ENCODE measurements around the gene LRRC8B.
"Not testable (repeated sequence)": the region's sequence is repeated elsewhere in the genome, so short reads cannot be mapped to it uniquely, and the experiment has no call there.

Gene LRRC8B

DNA sequence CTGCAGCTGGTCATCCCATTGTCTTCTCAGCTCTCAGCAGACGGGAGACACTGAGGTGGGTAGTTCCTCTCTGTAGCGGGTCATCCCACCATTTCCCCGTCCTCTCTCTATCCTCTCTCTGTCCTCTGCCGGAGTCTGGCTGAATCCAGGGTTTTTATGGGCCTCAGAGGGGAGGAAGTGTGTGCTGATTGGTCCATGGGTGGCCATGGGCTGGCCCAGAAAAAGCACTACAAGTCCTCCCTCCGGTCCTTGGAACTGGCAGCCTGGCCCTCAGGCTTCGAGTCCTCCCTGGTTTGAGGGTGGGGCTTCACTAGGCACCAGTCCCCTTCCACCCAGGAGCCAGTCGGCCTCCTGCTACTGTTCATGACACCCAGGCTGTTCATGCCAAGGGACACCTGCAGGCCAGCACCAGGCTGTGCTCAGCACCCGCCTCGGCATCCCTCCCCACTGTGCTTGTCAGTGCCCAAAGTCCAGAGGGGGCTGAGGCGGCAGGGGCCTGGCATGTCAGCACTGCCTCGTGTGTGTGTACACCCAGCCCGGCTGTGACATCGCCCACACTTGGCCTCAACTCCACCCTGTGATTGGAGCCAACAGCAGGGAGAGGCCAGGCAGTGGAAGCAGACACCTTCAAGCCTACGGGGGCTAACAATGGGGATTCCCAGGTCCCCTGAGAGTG is 85.3 kb downstream of the LRRC8B start:
- DNase-seq = peak; percentile 43 to 69

DNA sequence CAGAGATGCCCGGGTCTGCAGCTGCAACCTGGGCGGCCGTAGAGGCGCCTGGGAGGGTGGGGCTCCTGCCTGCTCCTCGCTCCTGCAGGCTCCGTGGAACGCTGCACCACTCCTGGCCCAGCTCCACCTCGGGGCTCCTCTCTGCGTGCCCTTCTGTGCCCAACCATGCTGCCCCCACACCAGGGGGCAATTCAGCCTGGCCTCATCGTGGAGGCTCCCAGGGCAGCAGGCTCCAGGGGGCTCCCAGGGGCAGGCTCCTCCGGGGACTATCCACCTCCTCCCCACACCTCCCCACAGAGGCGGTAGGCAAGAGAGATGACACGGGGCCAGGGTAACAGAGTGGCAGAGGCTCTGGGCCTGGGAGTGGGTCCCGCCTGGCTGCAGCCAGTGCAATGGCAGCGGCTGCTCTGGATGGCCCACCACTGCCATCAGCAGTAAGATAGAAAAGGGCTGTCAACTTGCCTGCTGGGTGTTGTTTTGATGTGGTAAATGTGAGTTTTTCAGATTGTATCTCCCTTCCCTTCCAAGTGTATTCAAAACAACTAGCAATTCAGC is 85.9 kb downstream of the LRRC8B start:
- DNase-seq = peak; percentile 55 to 74

DNA sequence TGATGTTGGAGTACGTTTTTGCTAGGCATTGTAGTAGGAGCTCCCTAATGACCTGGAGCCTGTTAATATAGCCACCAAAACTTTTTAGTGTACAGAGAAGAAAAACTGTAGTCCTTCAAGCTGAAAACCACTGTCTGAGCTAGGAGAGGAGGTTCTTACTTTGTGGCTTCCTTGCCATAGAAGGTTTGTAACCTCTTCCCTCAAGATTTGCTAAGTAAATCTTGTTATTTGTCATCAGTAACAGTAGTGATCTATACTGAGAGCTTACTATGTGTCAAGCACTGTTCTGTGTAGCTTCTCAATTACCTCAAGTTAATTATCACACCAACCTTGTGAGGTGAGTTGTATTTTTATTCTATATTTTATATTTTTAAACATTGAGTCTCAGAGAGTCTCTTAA is 87.1 kb downstream of the LRRC8B start:
- DNase-seq = peak in 1 of 2 donors; percentile 50

DNA sequence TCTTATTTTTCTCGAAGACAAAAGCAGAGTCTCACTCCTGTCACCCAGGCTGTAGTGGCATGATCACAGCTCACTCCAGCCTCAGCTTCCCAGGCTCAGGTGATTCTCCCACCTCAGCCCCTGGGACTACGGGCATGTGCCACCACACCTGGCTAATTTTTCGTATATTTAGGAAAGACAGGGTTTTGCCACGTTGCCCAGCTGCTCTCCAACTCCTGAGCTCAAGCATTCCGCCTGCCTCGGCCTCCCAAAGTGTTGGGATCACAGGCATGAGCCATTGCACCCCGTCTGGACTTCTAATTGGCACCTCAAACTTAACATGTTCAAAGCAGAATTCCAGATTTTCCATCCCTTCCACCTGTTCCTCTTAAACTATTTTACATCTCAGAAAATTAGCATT is 89.3 kb downstream of the LRRC8B start:
- no peak for DNase-seq

DNA sequence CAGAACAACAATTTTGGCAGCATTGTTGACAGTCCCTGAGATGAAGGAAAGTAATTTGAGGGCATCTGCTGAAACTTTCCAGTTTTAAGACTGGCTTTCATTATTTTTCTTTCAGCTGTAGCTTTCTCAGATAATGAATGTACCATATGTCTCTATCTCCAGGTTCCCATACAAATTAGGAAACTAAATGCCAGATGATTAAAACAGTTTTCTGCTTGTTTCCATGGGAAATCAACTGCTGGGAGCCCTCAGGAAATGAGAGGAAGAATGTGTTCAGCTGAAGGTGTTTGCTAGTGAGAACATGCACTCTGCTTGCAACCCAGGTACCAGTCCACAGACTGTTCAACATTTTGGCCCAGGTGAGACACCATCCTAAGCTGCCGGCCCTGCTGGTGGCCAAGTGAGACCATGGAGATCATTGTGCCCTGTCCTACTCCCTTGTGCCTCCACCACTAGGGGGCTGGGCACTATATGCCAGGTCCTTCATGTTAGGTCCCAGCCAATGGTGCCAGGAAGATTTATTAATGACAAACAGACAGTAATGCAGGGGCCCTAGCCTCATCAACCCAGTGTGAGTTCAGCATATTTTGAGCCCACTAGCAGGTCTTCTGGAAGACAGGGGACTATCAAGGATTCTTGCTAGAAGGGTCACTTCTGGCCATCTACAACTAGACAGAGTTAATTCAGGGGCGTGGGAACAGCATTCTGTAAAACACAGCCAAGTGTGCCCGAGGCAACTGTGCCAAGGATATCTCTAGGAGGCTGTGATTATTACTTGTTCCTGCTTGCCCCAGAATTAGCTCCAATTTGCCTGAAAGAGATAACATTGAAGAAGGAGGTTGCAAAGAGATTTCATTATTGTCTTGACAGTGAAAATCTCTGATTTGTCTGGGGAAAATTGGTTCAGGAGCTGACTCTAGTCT is 91.3 kb downstream of the LRRC8B start:
- DNase-seq = peak; percentile 39 to 49

DNA sequence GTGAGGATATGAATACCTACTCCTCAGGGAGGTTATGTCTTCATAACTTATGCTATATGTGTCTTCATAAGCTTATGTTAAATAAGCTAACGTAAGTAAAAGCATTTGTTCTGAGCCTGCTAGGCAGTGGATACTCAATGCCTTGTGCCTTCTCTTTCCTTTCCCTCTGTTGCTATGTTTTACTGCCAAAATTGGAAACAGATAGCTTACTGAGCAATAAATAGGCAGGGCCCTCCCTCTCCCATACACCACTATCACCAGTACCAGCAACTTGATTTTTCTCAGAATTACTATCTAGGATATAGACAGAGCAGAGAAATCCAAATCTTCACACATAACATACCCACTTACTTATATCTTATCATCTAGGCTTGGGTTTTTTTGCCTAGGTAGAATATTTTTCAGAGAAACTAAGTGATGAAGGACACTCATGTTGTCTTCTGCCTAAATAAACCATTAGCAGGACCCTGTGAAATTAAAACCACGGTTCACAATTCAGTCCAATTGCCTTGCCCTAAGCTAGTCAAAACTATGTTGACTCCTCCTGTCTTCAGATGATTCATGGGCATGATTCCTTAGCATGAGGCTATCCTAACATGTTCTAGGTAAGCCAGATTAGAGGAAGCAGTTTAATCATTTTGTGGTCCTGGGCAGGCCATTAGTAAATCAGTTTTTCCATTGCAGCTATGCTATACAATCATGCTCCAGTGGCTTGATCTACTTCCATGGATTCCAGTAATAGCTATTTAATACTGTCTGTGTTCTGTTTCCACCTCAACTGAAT is 92.4 kb downstream of the LRRC8B start:
- DNase-seq = no peak

DNA sequence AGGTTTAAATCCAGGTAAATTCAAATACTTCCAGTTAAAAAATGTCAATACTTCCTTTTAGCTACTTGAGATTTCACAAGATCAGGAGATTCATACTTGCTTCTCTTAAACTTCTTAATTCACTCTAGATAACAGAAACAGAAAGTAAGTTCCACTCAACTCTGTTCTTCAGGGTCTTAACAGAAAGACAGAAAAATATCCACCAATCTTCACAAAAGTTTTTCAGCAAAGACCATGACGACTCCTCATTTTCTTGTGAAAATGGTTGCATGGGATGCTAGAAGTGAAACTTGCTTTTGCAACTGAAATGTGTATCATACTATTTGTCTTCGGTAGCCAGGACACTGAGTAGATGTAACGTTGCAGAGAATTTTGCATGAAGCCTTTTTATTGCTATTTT is 96.0 kb downstream of the LRRC8B start:
- no peak for DNase-seq

DNA sequence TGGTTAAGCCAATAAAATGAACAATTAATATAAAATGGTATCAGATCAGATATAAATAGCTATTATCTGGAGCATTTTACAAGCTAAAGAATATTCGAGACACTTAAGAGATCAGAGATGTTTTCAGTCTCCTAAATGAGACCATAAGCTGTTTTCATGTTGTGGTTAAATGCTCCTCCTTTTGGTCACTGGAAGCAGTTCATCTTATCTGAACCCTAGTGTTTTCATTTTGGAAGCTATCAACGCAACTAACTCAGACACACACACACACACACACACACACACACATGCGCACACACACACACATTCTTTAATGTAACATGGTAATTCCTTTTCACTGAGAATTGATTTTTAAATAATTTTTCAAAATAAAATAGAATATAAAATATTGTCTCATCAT is 98.3 kb downstream of the LRRC8B start:
- DNase-seq = peak in 1 of 2 donors; percentile 61

DNA sequence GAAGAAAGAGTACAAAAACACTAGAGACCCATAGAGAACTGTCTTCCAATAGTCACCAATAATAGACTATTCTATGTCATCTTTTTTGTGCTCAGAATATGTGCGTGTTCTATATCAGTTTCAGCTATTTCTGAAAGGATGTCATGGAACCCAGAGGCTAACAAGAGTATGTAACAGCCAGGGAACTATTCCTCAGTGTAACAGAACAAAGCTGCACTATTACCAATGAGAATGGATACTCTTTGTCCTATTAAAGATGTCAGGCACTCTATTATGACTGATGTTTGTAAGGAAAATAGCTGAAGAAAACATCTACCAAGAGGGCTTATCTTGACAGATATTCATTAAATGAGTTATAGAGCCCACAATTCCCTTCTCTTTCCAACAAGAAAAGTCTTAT is 99.7 kb downstream of the LRRC8B start:
- DNase-seq = no peak

DNA sequence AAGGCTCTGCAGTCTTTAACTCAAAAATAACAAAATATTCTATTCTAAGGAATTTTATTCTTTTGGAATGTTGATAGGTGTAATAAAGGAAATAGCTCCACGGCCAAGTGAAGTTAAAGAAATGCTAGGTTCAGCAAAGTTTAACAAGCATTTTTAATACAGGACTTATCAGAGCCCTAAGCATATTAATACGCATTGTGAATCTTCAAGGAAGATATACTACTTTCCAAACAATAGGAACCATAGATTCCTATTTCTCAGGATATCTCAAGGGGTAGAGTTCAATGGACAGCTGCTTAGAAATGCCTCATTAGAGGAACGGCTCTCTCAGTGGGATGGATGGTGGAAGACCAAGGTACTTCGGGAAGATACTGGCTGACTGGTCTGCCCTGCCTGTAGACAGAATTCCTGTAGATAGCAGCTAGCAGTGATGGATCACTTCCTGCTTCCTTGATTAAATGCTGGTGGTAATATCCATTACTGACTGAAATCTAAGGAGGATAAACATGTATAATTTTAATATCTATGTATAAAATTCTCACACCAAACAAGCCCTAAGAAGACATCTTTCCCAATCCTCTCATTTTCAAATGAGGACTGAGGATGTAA is 100.2 kb downstream of the LRRC8B start:
- DNase-seq = no peak

DNA sequence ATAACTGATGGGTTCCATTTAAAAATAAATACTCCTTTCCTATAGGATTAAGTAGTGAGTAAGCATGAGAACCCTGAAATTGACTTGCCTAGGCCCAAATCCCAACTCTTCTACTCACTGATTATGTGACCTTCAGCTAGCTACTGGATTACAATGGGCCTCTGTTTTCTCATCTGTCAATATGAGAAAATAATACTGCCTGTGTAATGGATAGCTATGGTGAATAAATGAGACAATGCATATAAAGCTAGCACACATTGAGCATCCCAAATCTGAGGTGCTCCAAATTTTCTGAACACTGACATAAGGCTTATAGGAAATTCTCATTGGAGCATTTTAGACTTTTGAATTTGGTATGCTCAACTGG is 103.0 kb downstream of the LRRC8B start:
- no peak for DNase-seq

DNA sequence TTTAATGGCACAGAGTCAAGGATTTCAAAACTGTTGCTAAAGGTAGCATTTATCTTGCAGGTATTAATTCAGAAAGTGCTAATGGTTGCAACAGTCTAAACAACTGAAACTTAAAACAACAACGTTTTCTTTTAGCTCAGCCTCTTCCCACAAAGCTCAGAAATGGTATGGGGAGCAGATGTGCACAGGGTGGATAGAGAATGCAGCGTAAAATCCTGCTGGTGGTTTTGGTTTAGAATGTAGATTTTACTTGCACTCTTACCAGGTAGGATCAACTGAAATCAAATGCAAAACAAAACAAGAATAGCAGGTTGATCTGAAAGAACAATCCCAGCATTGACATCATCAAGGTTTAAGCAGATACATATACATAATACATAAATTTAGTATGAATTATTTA is 104.5 kb downstream of the LRRC8B start:
- DNase-seq = no peak

DNA sequence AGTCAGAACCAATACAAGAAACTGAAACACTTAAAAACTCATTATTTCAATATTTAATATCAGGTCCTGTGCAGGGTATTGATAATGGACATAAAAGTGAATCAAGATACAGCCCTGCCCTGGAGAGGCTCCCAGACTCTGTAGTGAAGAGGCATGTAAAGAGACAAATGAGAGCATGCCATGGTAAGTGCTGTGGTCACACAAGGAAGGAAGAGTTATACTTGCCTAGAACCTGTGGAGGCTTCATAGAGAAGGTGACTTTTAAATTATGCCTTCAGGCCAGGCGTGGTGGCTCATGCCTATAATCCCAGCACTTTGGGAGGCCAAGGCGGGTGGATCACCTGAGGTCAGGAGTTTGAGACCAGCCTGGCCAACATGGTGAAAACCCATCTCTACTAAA is 105.0 kb downstream of the LRRC8B start:
- not testable (repeated sequence) for DNase-seq

DNA sequence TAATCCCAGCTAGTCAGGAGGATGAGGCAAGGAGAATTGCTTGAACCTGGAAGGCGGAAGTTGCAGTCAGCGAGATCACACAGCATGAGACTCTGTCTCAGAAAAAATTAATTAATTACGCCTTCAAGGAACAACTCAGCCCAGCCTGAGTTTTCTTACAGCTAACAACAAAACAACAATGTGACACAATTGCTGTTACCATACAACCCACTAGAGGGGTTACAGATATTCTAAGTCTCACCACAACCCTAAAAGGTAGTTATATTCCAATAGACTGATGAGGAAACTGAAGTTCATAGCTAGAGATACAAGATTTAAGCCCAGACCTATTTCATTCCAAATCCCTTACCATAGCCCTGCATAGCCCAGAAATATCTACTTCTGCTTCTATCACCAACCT is 105.4 kb downstream of the LRRC8B start:
- DNase-seq = peak in 1 of 2 donors; percentile 40

DNA sequence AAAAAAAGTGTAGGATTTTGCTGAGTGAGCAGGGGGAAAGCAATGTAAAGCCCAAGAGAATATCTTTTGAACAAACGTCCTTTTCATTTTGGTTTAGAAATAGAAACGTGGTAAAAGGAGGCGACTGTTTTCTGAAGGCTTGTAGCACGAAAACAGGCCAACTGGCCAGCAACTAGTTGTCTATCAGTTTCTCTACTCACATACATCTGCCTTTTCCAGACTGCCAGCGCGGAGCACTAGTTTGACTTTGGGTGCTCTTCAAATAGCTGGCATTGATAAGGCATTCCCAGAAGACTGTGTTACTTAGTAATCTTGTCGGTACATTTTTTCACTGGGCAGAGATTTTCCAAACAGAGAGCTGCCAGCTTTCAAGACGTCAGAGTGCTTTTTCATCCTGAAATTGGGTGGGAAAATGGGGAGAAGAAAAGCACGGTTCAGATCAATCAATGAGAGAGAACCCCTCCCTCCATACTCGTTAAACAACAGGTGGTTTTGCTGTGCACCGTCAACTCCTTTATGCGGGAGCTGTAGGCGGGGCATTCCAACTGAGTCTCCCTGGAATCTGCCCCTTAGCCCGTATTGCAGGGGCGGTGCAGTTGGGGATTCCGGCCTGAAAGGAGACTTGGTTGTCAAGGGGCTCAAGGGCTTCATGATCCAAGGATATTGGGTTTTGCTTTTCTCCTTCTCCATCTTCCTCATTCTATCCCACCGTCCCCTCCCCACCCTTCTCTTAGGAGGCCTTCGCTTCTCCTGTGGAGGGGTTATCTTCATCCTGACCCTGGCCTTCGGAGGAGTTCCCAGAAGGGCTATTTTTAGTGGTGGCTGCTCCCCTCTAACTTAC is 107.4 kb downstream of the LRRC8B start:
- DNase-seq = peak in 1 of 2 donors; percentile 28

DNA sequence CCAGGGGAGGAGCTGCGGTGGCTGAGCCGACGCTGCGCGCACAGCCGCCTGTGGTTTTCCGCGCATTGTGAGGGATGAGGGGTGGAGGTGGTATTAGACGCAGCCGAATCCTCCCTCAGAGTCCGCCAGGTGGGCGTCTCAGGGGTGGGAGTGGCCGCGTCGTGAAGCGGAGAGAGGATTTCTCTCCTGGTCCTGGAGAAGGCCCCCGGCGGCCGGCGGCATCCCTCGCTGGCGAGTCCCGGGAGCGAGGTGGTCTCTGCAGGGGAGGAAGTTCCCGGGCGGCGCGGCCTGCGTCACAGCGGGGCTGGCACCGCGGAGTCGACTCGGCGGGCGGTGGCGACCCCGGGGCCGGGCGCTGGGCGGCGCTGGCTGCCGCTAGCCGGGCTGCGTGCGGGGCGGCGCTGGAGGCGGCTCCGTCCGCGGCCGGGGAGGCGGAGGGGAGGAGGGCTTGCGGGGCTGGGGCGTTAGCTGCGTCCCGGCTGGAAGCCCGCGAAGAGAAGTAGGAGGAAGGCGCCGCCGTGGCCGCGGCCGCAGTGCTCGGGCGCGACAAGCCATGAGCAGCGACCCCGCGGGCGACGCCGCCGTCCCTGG is 108.1 kb downstream of the LRRC8B start, which contains the start of gene LRRC8C:
Gene LRRC8C, plus strand, starts transcription at position 464 of the 591 bp plus-strand sequence. CDS start 53,354 bp downstream, outside the sequence.
- peak; percentile 87 for DNase-seq

DNA sequence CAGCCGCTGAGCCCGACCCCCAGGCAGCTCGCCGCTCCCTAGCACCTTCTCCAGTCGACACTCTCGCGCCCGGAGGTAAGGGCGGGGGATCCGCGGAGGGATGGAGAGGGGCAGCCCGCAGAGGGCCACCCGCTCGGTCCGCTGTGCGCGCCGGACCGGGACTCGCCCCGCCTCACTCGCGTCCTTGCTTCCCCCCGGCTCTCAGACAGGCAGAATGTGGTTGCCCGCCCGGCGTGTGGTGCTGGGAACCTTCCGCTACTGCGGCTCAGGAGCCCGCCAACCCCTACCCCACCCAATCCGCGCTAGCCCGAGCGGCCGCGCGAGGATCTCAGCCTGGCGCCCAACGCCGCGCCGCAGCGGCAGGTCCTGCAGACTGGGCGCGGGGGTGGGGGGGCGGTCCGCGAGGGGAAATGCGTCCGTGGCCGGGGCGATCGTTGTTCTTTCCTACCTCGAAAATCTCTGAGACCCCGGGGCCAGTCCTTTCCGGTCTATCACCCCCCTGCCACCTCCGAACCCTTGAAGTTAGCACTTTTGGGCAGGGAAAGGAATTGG is 108.7 kb downstream of the LRRC8B start:
- peak; percentile 69 to 75 for DNase-seq

DNA sequence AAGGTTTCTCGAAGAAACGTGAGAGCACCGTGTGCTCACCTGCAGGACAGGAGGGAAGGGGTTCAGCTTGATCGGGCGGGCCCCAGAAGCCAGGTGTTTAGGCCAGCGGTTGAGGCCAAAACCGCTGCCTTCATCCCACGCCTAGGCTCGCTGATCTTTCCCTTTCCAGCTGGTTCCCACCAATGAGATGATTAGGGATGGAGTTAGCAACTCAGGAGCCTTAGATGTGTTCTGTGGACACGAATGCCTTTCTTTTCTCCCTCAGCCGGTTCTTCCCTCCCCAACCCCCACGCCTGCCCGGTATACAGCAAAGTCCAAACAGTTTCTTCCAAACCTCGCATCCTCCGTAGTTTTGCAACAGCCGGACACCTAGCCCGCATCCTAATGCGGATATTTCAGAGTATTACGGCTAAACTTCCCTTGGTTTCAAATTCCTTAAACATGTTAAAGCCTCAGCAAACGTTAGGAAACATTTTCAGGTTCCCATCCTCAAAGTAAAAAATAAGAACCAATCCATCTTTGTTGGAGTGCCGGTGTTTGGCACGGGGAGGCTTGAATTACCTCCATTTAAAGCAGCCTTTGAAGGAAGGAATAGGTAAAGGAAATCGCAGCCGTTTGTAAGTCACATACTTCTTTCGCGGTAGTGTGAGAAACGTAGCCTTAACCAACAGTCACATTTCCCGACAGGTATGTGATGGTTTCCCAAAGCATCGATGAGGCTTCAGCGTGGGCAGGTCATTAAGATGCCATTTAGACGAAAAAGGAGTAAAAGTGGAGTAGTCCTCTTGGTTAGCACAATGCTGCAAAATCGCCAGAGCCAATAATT is 109.4 kb downstream of the LRRC8B start:
- DNase-seq = peak in 1 of 2 donors; percentile 33

Measured in CD4-positive, alpha-beta T cell treated with Interleukin-1 beta for 1 hour (primary cell).